SK-N-MC (cell line): Measurements from ENCODE around the gene FAM118A.

Source experiments
- EZH2 ChIP-seq: fragments of 200-600 bp; sonication (generic); IDR thresholded peaks from one replicate; pipeline ENCODE4 v1.6.1; 2017; ENCODE audit warnings: antibody characterized with exemption
- FOXP2 ChIP-seq: optimal IDR thresholded peaks from 2 replicates; pipeline ENCODE3; 2011; ENCODE audit warnings: mild to moderate bottlenecking, moderate library complexity; ENCODE audit not compliant: insufficient read depth; ENCODE audit errors: extremely low read length, control extremely low read depth
- POLR2AphosphoS5 ChIP-seq: IDR thresholded peaks from 2 replicates; pipeline ENCODE4 v1.6.1; 2012; ENCODE audit warnings: mild to moderate bottlenecking, low read depth, low read length, borderline replicate concordance

GRCh38 chr22:45303181-45303580, 6.6 kb upstream of the FAM118A start:
- TF ChIP-seq POLR2AphosphoS5 (no peak), EZH2 (no peak), FOXP2 (no peak)
